Breast epithelium (tissue), 3 donors: ENCODE results near the gene MPRIP.

ENCODE experiments used
- POLR2AphosphoS5 ChIP-seq, 3 donors: sonication (generic); formaldehyde crosslinking; IDR thresholded peaks; one replicate each; pipeline ENCODE4 v1.6.1; 2017; ENCODE audit warnings: antibody characterized with exemption in 3 of 3
- TF ChIP-seq, protein P1 (sequence below), 3 donors: fragments of 450-650 bp; IDR thresholded peaks; one replicate each; pipeline ENCODE4 v1.5.1; 2016 to 2017; ENCODE audit warnings: antibody characterized with exemption in 3 of 3, mild to moderate bottlenecking in 3 of 3, moderate library complexity in 3 of 3

DNA sequence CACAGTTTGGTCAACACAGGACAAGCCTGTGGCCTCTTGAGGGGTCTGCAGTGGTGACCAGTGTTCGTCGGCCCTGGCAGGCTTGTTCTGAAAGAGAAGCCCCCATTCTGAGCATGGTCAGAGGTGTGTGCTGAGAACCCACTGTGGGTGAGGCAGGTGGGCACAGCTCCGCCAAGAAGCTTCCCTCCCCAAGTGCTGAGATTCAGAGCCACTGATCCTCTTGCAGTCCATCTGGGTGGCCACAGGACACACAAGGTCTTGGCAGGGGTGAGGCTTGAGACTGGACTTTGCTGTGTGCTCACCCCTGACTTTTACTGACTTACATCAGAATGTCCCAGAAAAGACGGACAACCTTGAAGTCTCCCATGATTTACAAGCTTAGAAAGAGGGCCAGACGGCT is 18.7 kb downstream of the MPRIP start:
- TF ChIP-seq, protein P1, sequence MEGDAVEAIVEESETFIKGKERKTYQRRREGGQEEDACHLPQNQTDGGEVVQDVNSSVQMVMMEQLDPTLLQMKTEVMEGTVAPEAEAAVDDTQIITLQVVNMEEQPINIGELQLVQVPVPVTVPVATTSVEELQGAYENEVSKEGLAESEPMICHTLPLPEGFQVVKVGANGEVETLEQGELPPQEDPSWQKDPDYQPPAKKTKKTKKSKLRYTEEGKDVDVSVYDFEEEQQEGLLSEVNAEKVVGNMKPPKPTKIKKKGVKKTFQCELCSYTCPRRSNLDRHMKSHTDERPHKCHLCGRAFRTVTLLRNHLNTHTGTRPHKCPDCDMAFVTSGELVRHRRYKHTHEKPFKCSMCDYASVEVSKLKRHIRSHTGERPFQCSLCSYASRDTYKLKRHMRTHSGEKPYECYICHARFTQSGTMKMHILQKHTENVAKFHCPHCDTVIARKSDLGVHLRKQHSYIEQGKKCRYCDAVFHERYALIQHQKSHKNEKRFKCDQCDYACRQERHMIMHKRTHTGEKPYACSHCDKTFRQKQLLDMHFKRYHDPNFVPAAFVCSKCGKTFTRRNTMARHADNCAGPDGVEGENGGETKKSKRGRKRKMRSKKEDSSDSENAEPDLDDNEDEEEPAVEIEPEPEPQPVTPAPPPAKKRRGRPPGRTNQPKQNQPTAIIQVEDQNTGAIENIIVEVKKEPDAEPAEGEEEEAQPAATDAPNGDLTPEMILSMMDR (IDR thresholded peaks at IDR 0.05): no peak
- no peak for TF ChIP-seq POLR2AphosphoS5 (IDR thresholded peaks at IDR 0.05)
